ENCODE results near the gene PCF11. TPM values are rescaled to one million over a fixed set of nuclear protein-coding genes. Genes with fewer than 3 reads are reported as not detected.
A peak's percentile ranks its signal among the peaks of the same experiment; 100 is the strongest.

The PCF11 gene
- total RNA-seq, result 10 to 100 TPM; 20.0 to 35.7 (median 27.6) TPM
- polyA plus RNA-seq, result 10 to 100 TPM; 15.2 to 17.2 TPM
- long read RNA-seq, donor 1, partial matches to known transcripts, result 9 of 12 reads
- long read RNA-seq, donor 1, other reads (novel, unspliced or antisense), result 3 of 12 reads
- long read RNA-seq, donor 2, partial matches to known transcripts, result 16 of 21 reads
- long read RNA-seq, donor 2, other reads (novel, unspliced or antisense), result 3 of 21 reads
- long read RNA-seq, donor 3, partial matches to known transcripts, result 6 of 6 reads
- long read RNA-seq, donor 3, other reads (novel, unspliced or antisense), result 0 of 6 reads

GRCh38 chr11:83156996-83157593 is at the start of gene PCF11:
Gene PCF11, plus strand, starts transcription at chr11:83157131. Its CDS starts 309 bp downstream, at chr11:83157440.
- DNase-seq (no peak), ATAC-seq (peak in 3 of 4 donors; percentile 15 to 31 (median 25))
- peaks cover 2 to 38% (median 27%) of the 10 kb centered on the region in 12 donors for H3K4me1 ChIP-seq
- peak within 1 kb of the TSS; percentile 76 to 98 (median 87) for H3K4me3 ChIP-seq
- H3K36me3 ChIP-seq, result peaks cover 0 to 19% (median 0%) of the 10 kb centered on the region in 9 donors
- H3K27me3 ChIP-seq, result no peaks in the 10 kb centered on the region
- no peaks in the 10 kb centered on the region for H3K9me3 ChIP-seq
- TF ChIP-seq POLR2A (IDR thresholded peaks at IDR 0.05) (peak; percentile 100), CTCF (IDR thresholded peaks at IDR 0.05) (no peak)
- 0% methylated on average over 10 to 55 of the region's 55 CpGs for WGBS, 4 donors
- peak within 1 kb of the TSS; percentile 94 to 100 (median 99) for H3K27ac ChIP-seq
- intact Hi-C loops (cut with DNase I), result loop anchor here (1.0 to 10.0 kb wide), 16 partner anchors 35 to 256 kb away; partner anchors contain the start of genes ANKRD42 (in 8 of the 10), DDIAS (in 7 of the 10), PRCP (in 7 of the 10) and RAB30 (in 7 of the 10)

- WGBS, 4 donors, result 69 to 74% (median 71%) methylated on average over 2 of the region's 2 CpGs
- Histone ChIP-seq H3K4me3 (no peak overlapping the region), H3K9me3 (no peaks in the 10 kb centered on the region), H3K4me1 (peaks cover 0 to 15% (median 0%) of the 10 kb centered on the region in 12 donors), H3K27ac (no peak overlapping the region), H3K27me3 (no peaks in the 10 kb centered on the region), H3K36me3 (no peaks in the 10 kb centered on the region)
- DNase-seq (no peak), ATAC-seq (no peak)
- no peak for TF ChIP-seq POLR2A (IDR thresholded peaks at IDR 0.05)
- no peak for TF ChIP-seq CTCF (IDR thresholded peaks at IDR 0.05)
- intact Hi-C loops (cut with DNase I), result no loop called here
These were observed 44.0 kb upstream of the PCF11 start for GRCh38 chr11:83112886-83113285.

- no peak for ATAC-seq
- Histone ChIP-seq H3K4me1 (peaks cover 0 to 15% (median 0%) of the 10 kb centered on the region in 12 donors), H3K36me3 (no peaks in the 10 kb centered on the region), H3K27me3 (no peaks in the 10 kb centered on the region), H3K27ac (peak overlapping the region in 1 of 12 donors; percentile 37), H3K4me3 (no peak overlapping the region), H3K9me3 (no peaks in the 10 kb centered on the region)
- 88 to 97% (median 90%) methylated on average over 3 of the region's 3 CpGs for WGBS, 4 donors
- DNase-seq, result no peak
- TF ChIP-seq POLR2A (IDR thresholded peaks at IDR 0.05) (no peak), CTCF (IDR thresholded peaks at IDR 0.05) (no peak)
- intact Hi-C loops (cut with DNase I), result loop anchor here in 1 of 10 donors (5.0 kb wide), 1 partner anchor 42 kb away; the partner anchor contains the start of gene PCF11
These were observed 41.9 kb upstream of the PCF11 start for GRCh38 chr11:83115026-83115425.

- TF ChIP-seq CTCF (IDR thresholded peaks at IDR 0.05) (peak in 1 of 12 donors; percentile 8), POLR2A (IDR thresholded peaks at IDR 0.05) (no peak)
- intact Hi-C loops (cut with DNase I), result loop anchor here in 1 of 10 donors (5.0 kb wide), 1 partner anchor 42 kb away; the partner anchor contains the start of gene PCF11
- Histone ChIP-seq H3K27me3 (no peaks in the 10 kb centered on the region), H3K4me3 (peak overlapping the region in 1 of 12 donors; percentile 13), H3K4me1 (peaks cover 0 to 15% (median 0%) of the 10 kb centered on the region in 12 donors), H3K27ac (peak overlapping the region in 1 of 12 donors; percentile 37), H3K36me3 (no peaks in the 10 kb centered on the region), H3K9me3 (no peaks in the 10 kb centered on the region)
- ATAC-seq, result no peak
- WGBS, 4 donors, result 46 to 56% (median 50%) methylated on average over 5 of the region's 5 CpGs
- peak in 2 of 5 donors; percentile 21 to 32 for DNase-seq
These were observed 41.4 kb upstream of the PCF11 start for GRCh38 chr11:83115551-83115950.

Measured in heart left ventricle (tissue), 16 donors.